Ishikawa (cell line): ENCODE results near the gene LPAR2.
A peak's percentile ranks its signal among the peaks of the same experiment; 100 is the strongest.

Experiments
- CEBPB ChIP-seq: IDR thresholded peaks from 2 replicates; pipeline ENCODE4 v1.6.1; 2012
- CREB1 ChIP-seq: IDR thresholded peaks from 2 replicates; pipeline ENCODE4 v1.6.1; 2012; ENCODE audit warnings: low read depth
- EGR1 ChIP-seq: IDR thresholded peaks from 2 replicates; pipeline ENCODE4 v1.6.1; 2012
- EP300 ChIP-seq: IDR thresholded peaks from 2 replicates; pipeline ENCODE4 v1.6.1; 2012; ENCODE audit warnings: borderline replicate concordance
- FOXM1 ChIP-seq: IDR thresholded peaks from 2 replicates; pipeline ENCODE4 v1.6.1; 2012; ENCODE audit warnings: low read depth, borderline replicate concordance
- MAX ChIP-seq: IDR thresholded peaks from 2 replicates; pipeline ENCODE4 v1.6.1; 2012
- NFIC ChIP-seq: IDR thresholded peaks from 2 replicates; pipeline ENCODE4 v1.6.1; 2012
- RAD21 ChIP-seq: IDR thresholded peaks from 2 replicates; pipeline ENCODE4 v1.6.1; 2012; ENCODE audit warnings: low read depth
- REST ChIP-seq: IDR thresholded peaks from 2 replicates; pipeline ENCODE4 v1.6.1; 2012; ENCODE audit warnings: low read depth, mild to moderate bottlenecking
- TAF1 ChIP-seq: IDR thresholded peaks from 2 replicates; pipeline ENCODE4 v1.6.1; 2012; ENCODE audit warnings: low read depth, mild to moderate bottlenecking
- TCF12 ChIP-seq: IDR thresholded peaks from 2 replicates; pipeline ENCODE4 v1.6.1; 2012; ENCODE audit warnings: low read depth
- TEAD4 ChIP-seq: IDR thresholded peaks from 2 replicates; pipeline ENCODE4 v1.6.1; 2012
- USF1 ChIP-seq: IDR thresholded peaks from 2 replicates; pipeline ENCODE4 v1.6.1; 2012
- YY1 ChIP-seq: IDR thresholded peaks from 2 replicates; pipeline ENCODE4 v1.6.1; 2012; ENCODE audit warnings: low read depth
- ZBTB7A ChIP-seq: IDR thresholded peaks from 2 replicates; pipeline ENCODE4 v1.6.1; 2012; ENCODE audit warnings: low read depth

Gene LPAR2

GRCh38 chr19:19670070-19670551 is 42.1 kb upstream of the LPAR2 start:
- TF ChIP-seq CEBPB (no peak), EGR1 (no peak), EP300 (no peak), REST (no peak), FOXM1 (no peak), ZBTB7A (no peak), YY1 (no peak)

- TF ChIP-seq TAF1 = peak; percentile 76
- TF ChIP-seq REST = no peak
- TF ChIP-seq MAX = peak; percentile 52; the same call in 1 of the 2 replicates
- TF ChIP-seq ZBTB7A = peak; percentile 34
Observed at GRCh38 chr19:19668230-19669012, 40.4 kb upstream of the LPAR2 start, which contains the start of gene ZNF101. TSS of gene ZNF101 (plus strand) at chr19:19668839. CDS start at chr19:19668964, 125 bp downstream.

GRCh38 chr19:19663256-19664120 is 35.5 kb upstream of the LPAR2 start, which contains the start of gene ATP13A1:
TSS of gene ATP13A1 (minus strand) at chr19:19663676. CDS start at chr19:19663666, 10 bp downstream.
- no peak for TF ChIP-seq NFIC
- TF ChIP-seq YY1 = peak; percentile 100
- no peak for TF ChIP-seq FOXM1
- TF ChIP-seq MAX = peak; percentile 39
- peak; percentile 99 for TF ChIP-seq EGR1
- TF ChIP-seq TAF1 = peak; percentile 93
- peak; percentile 50; the same call in 1 of the 2 replicates for TF ChIP-seq CREB1
- TF ChIP-seq TCF12 = no peak
- no peak for TF ChIP-seq RAD21

- no peak for TF ChIP-seq TCF12
- TF ChIP-seq ZBTB7A = no peak
- no peak for TF ChIP-seq EP300
Observed at GRCh38 chr19:19662871-19663255, 34.8 kb upstream of the LPAR2 start.

- TF ChIP-seq EP300 (no peak), TCF12 (no peak), REST (no peak), TEAD4 (no peak), ZBTB7A (no peak), USF1 (no peak), CREB1 (no peak), FOXM1 (no peak), MAX (no peak), YY1 (no peak), CEBPB (no peak)
Observed at GRCh38 chr19:19662344-19662743, 34.3 kb upstream of the LPAR2 start.
